Osteocyte (in vitro differentiated cells): ENCODE measurements around the gene CCNB2. TPM values are rescaled to one million over a fixed set of nuclear protein-coding genes. Genes with fewer than 3 reads are reported as not detected.

ENCODE experiments used
- DNase-seq: peaks from one replicate; pipeline ENCODE4 v3.0.0; 2021; ENCODE audit warnings: mixed read lengths; ENCODE audit not compliant: unreplicated experiment; ENCODE audit errors: extremely low spot score
- H3K27ac Mint-ChIP-seq: one replicate; pipeline ENCODE4 v1.8.0; 2021; ENCODE audit warnings: mild to moderate bottlenecking, mixed read lengths; ENCODE audit not compliant: unreplicated experiment
- H3K27me3 Mint-ChIP-seq: one replicate; pipeline ENCODE4 v1.8.0; 2021; ENCODE audit warnings: mixed read lengths; ENCODE audit not compliant: unreplicated experiment
- H3K36me3 Mint-ChIP-seq: one replicate; pipeline ENCODE4 v1.8.0; 2021; ENCODE audit warnings: mixed read lengths; ENCODE audit not compliant: unreplicated experiment
- H3K4me1 Mint-ChIP-seq: one replicate; pipeline ENCODE4 v1.8.0; 2021; ENCODE audit warnings: mixed read lengths; ENCODE audit not compliant: unreplicated experiment
- H3K4me3 Mint-ChIP-seq: one replicate; pipeline ENCODE4 v1.8.0; 2021; ENCODE audit warnings: mild to moderate bottlenecking, moderate library complexity, mixed read lengths; ENCODE audit not compliant: unreplicated experiment
- H3K9me3 Mint-ChIP-seq: one replicate; pipeline ENCODE4 v1.8.0; 2021; ENCODE audit warnings: mixed read lengths; ENCODE audit not compliant: unreplicated experiment
- total RNA-seq: library from RNA; stranded (reverse); gene quantifications from 2 replicates; pipeline ENCODE4 v1.2.1, GENCODE V29; 2021
- TF ChIP-seq, protein P1 (sequence below): fragments of 200-600 bp; sonication (generic); IDR thresholded peaks from 2 replicates; pipeline ENCODE4 v1.5.0; 2021; ENCODE audit warnings: antibody characterized with exemption, mild to moderate bottlenecking, moderate library complexity

Gene CCNB2
- total RNA-seq, 1 donor from 2014 or later = 12.7 TPM

GRCh38 chr15:59104602-59104911, 389 bp upstream of the CCNB2 start:
- TF ChIP-seq, protein P1, sequence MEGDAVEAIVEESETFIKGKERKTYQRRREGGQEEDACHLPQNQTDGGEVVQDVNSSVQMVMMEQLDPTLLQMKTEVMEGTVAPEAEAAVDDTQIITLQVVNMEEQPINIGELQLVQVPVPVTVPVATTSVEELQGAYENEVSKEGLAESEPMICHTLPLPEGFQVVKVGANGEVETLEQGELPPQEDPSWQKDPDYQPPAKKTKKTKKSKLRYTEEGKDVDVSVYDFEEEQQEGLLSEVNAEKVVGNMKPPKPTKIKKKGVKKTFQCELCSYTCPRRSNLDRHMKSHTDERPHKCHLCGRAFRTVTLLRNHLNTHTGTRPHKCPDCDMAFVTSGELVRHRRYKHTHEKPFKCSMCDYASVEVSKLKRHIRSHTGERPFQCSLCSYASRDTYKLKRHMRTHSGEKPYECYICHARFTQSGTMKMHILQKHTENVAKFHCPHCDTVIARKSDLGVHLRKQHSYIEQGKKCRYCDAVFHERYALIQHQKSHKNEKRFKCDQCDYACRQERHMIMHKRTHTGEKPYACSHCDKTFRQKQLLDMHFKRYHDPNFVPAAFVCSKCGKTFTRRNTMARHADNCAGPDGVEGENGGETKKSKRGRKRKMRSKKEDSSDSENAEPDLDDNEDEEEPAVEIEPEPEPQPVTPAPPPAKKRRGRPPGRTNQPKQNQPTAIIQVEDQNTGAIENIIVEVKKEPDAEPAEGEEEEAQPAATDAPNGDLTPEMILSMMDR = no peak
- no peaks in the 10 kb centered on the region for H3K27me3 Mint-ChIP-seq
- H3K36me3 Mint-ChIP-seq = no peaks in the 10 kb centered on the region

DNA sequence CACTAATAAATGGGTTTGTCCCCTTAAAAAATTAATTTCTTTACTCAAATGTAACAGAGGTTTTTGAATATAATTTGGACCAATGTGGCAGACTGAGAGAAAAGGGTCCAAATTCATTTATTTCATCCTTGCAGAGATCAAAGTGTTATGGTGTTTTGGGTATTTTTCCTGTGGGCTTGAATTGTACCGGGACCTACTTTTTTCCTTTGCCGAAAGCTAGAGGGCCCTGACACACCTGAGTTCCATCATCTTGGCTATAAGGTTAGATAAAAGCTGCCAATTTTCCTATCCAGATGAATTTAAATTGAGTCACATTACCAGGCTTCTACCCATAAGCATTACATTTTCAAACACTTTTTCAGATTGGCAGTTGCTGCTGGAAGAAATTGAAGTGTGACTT, 908 bp downstream of the CCNB2 start:
- H3K9me3 Mint-ChIP-seq = no peaks in the 10 kb centered on the region
- H3K4me3 Mint-ChIP-seq = peak overlapping the region; percentile 91

More at GRCh38 chr15:59104602-59104911, 389 bp upstream of the CCNB2 start:
- Mint-ChIP-seq H3K4me1 (peaks cover 14% of the 10 kb centered on the region), H3K27ac (peak overlapping the region; percentile 96), H3K4me3 (peak overlapping the region; percentile 91), H3K9me3 (no peaks in the 10 kb centered on the region)
- DNase-seq = no peak

DNA sequence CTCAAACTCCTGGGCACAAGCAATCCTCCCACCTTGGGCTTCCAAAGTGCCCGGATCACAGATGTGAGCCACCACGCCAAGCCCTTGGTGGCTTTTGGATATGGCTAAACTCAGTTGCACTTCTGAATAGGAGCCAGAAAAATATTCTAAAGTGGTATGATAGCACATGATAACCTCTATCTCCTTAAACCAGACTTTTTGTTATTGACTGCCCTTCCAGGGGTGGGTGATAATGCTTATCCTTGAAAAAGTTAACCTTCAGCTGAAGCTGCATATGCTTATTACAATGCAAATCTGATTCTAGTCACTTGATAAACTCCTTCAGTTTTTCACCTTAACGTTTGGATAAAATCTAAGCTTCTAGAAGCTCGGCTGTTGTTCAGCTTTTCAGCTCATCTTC, 6.3 kb downstream of the CCNB2 start:
- H3K4me3 Mint-ChIP-seq = no peak overlapping the region
- H3K36me3 Mint-ChIP-seq = peaks cover 9% of the 10 kb centered on the region
- no peaks in the 10 kb centered on the region for H3K27me3 Mint-ChIP-seq
- TF ChIP-seq, protein P1 = no peak
- H3K27ac Mint-ChIP-seq = no peak overlapping the region
- no peak for DNase-seq
- H3K9me3 Mint-ChIP-seq = no peaks in the 10 kb centered on the region
- peaks cover under 1% of the 10 kb centered on the region for H3K4me1 Mint-ChIP-seq

More for the DNA sequence above, 908 bp downstream of the CCNB2 start:
- no peak for DNase-seq
- H3K4me1 Mint-ChIP-seq = peaks cover 14% of the 10 kb centered on the region
- no peaks in the 10 kb centered on the region for H3K36me3 Mint-ChIP-seq
- H3K27me3 Mint-ChIP-seq = no peaks in the 10 kb centered on the region
- TF ChIP-seq, protein P1 = peak; percentile 17
- peak overlapping the region; percentile 96 for H3K27ac Mint-ChIP-seq

DNA sequence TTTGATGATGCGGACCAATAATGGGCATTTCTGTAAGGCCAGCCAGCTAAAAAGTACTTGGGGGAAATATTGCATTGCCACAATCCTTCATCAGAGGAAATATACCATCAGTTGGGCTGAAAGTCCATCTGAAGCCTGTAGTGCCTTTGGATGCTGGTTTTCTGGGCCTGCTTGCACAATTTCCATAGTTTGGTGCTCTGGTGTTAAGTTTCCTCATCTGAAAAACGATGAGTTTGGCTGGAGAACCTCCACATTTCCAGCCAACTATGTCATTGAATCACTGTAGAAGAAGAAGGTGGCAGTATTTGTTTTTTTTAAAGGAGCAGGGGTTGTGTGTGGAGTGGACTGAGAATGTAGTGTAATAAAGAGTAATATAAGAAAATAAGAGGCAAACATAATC, 10.1 kb downstream of the CCNB2 start:
- no peak overlapping the region for H3K27ac Mint-ChIP-seq
- DNase-seq = no peak
- TF ChIP-seq, protein P1 = no peak
- H3K4me1 Mint-ChIP-seq = no peaks in the 10 kb centered on the region
- peaks cover 14% of the 10 kb centered on the region for H3K36me3 Mint-ChIP-seq
- no peaks in the 10 kb centered on the region for H3K27me3 Mint-ChIP-seq
- no peaks in the 10 kb centered on the region for H3K9me3 Mint-ChIP-seq
- H3K4me3 Mint-ChIP-seq = no peak overlapping the region

DNA sequence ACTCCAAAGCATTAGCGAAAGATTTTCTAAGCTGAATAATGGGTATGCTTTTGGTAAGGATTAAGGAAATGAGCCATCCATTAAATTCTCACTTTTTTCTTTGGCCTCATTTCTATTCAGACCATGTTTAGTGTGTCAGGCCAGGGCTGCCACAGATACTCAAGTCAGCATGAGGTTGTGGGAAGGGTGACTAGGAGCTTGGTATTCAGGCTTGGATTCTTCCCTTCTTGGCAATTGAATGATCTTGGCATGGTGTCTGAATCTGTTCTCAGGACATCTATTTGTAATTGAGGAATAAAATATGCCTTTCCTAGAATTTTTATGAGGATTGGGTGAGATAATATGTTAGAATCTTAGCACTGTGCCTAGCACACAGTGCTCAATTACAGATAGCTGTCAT, 11.2 kb downstream of the CCNB2 start:
- H3K4me1 Mint-ChIP-seq = no peaks in the 10 kb centered on the region
- H3K36me3 Mint-ChIP-seq = peaks cover 14% of the 10 kb centered on the region
- no peak for DNase-seq
- no peak overlapping the region for H3K4me3 Mint-ChIP-seq
- TF ChIP-seq, protein P1 = no peak
- no peaks in the 10 kb centered on the region for H3K9me3 Mint-ChIP-seq
- no peaks in the 10 kb centered on the region for H3K27me3 Mint-ChIP-seq
- no peak overlapping the region for H3K27ac Mint-ChIP-seq
